ENCODE measurements around the gene FCRLB. TPM values are rescaled to one million over a fixed set of nuclear protein-coding genes. Genes with fewer than 3 reads are reported as not detected.

FCRLB gene
- total and polyA plus RNA-seq, 8 donors = 0.25 to 1.1 (median 0.53) TPM

GRCh38 chr1:161709373-161709772 lies 12.0 kb upstream of the FCRLB start:
- no peak for ATAC-seq
- intact Hi-C loops (cut with DNase I) = no loop called here
- H3K9me3 ChIP-seq = no peaks in the 10 kb centered on the region
- peaks cover 0 to 62% of the 10 kb centered on the region in 2 donors for H3K27me3 ChIP-seq
- DNase-seq = no peak
- no peaks in the 10 kb centered on the region for H3K4me1 ChIP-seq
- no peaks in the 10 kb centered on the region for H3K36me3 ChIP-seq
- TF ChIP-seq, protein P1, sequence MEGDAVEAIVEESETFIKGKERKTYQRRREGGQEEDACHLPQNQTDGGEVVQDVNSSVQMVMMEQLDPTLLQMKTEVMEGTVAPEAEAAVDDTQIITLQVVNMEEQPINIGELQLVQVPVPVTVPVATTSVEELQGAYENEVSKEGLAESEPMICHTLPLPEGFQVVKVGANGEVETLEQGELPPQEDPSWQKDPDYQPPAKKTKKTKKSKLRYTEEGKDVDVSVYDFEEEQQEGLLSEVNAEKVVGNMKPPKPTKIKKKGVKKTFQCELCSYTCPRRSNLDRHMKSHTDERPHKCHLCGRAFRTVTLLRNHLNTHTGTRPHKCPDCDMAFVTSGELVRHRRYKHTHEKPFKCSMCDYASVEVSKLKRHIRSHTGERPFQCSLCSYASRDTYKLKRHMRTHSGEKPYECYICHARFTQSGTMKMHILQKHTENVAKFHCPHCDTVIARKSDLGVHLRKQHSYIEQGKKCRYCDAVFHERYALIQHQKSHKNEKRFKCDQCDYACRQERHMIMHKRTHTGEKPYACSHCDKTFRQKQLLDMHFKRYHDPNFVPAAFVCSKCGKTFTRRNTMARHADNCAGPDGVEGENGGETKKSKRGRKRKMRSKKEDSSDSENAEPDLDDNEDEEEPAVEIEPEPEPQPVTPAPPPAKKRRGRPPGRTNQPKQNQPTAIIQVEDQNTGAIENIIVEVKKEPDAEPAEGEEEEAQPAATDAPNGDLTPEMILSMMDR (IDR thresholded peaks at IDR 0.05) = no peak
- no peak overlapping the region for H3K27ac ChIP-seq
- H3K4me3 ChIP-seq = no peak overlapping the region

DNA sequence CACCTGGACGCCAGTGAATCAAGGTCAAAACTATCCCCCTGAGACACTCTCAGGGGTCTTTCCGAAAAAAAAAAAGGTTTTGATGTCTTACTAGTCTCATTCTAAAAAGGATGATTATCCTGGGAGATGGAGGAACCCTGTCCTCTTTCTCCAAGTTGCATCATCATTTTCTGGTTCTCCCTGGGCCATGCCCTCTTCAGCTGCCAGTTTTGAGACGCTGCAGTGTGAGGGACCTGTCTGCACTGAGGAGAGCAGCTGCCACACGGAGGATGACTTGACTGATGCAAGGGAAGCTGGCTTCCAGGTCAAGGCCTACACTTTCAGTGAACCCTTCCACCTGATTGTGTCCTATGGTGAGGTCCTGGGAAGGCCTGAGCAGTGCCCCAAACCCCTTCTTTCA lies 10.8 kb upstream of the FCRLB start:
- no peak for DNase-seq
- Histone ChIP-seq H3K27me3 (peaks cover 0 to 68% of the 10 kb centered on the region in 2 donors), H3K27ac (no peak overlapping the region), H3K9me3 (no peaks in the 10 kb centered on the region), H3K4me1 (no peaks in the 10 kb centered on the region), H3K4me3 (no peak overlapping the region), H3K36me3 (no peaks in the 10 kb centered on the region)
- TF ChIP-seq, protein P1 (IDR thresholded peaks at IDR 0.05) = no peak
- no peak for ATAC-seq
- intact Hi-C loops (cut with DNase I) = no loop called here

DNA sequence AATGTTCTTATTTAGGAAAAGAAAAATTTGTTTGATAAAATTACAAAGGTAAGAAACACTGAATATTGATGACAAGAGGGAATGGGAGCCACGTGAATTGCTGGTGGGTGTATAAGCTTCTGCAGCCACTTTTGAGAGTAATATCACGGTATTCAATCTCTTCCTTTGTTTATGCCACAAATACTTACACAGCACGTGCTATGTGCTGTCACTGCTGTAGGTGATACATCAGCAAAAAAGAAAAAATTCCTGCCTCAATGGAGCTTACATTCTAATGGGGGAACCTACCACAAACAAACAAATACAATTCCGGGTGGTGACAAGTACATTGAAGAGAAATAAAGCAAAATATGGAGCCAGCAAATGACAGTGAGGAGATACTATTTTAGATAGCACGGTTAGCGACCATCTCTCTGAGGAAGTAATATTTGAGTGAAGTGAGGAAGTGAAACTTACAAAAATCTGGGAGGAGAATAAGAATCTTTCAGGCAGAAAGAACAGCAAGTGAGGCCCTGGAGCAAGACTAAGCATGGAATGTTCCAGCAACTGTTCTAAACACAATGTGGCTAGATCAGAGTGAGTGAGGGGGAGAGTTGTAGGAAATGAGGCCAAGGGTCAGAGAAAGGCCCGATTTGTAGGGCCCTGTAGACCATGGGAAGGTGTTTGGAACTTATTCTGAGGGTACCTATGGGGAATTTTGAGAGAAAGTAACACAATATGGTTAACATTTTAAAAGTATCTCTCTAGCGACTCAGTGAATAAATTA lies 2.6 kb upstream of the FCRLB start:
- intact Hi-C loops (cut with DNase I) = no loop called here
- Histone ChIP-seq H3K27ac (no peak overlapping the region), H3K9me3 (no peaks in the 10 kb centered on the region), H3K36me3 (no peaks in the 10 kb centered on the region), H3K4me1 (peaks cover 0 to 4% of the 10 kb centered on the region in 2 donors), H3K27me3 (peaks cover 0 to 72% of the 10 kb centered on the region in 2 donors), H3K4me3 (no peak overlapping the region)
- no peak for ATAC-seq
- DNase-seq = no peak
- TF ChIP-seq, protein P1 (IDR thresholded peaks at IDR 0.05) = no peak

DNA sequence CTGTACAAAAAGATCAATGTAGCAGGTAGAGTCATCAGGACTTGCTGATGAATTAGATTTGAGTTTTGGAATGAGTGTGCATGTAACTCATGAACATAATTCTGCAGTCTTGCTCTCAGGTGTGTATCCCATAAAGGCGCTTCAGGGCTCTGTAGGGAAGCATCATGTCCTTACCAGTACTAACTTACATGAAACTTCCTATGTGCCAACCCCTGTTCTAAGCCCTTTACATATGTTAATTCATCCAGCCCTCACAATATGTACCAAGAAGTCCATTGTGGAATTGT lies 2.1 kb upstream of the FCRLB start:
- TF ChIP-seq, protein P1 (IDR thresholded peaks at IDR 0.05) = no peak
- Histone ChIP-seq H3K36me3 (no peaks in the 10 kb centered on the region), H3K27ac (no peak overlapping the region), H3K27me3 (peaks cover 0 to 72% of the 10 kb centered on the region in 2 donors), H3K4me1 (peaks cover 0 to 4% of the 10 kb centered on the region in 2 donors), H3K4me3 (no peak overlapping the region), H3K9me3 (no peaks in the 10 kb centered on the region)
- DNase-seq (no peak), ATAC-seq (no peak)
- intact Hi-C loops (cut with DNase I) = no loop called here

DNA sequence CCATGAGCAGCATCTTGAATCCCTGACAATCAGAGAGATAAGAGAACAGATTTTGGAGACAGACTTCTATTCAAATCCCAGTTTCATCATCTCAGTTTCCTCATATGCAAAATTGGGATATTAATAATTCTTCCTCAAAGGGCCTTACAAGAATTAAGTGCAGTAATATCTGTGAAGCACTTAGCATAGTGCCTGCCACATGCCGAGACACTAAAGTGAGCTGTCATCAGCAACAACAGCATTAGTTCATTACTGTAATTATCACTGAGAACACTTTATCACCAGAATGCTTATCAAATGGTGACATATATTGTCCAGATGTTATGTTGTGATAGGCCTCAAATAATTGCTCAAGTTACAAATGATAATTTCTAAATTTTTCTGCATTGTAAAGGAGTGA lies 922 bp upstream of the FCRLB start:
- intact Hi-C loops (cut with DNase I) = no loop called here
- Histone ChIP-seq H3K36me3 (no peaks in the 10 kb centered on the region), H3K27me3 (peaks cover 3 to 72% of the 10 kb centered on the region in 2 donors), H3K9me3 (no peaks in the 10 kb centered on the region), H3K4me1 (peaks cover 0 to 7% of the 10 kb centered on the region in 2 donors), H3K4me3 (no peak overlapping the region), H3K27ac (no peak overlapping the region)
- no peak for ATAC-seq
- TF ChIP-seq, protein P1 (IDR thresholded peaks at IDR 0.05) = no peak
- DNase-seq = no peak

Measured in left lung (tissue), 10 donors.